Chondrocyte (in vitro differentiated cells): ENCODE data around the gene LCE3A. TPM values are rescaled to one million over a fixed set of nuclear protein-coding genes. Genes with fewer than 3 reads are reported as not detected.

Source experiments
- DNase-seq: peaks from one replicate; pipeline ENCODE4 v3.0.0; 2021; ENCODE audit warnings: mixed read lengths, low spot score
- H3K27ac Mint-ChIP-seq: one replicate; pipeline ENCODE4 v1.8.0; 2021; ENCODE audit warnings: mild to moderate bottlenecking, moderate library complexity, mixed read lengths; ENCODE audit not compliant: unreplicated experiment
- H3K27me3 Mint-ChIP-seq: 2 replicates; pipeline ENCODE4 v1.8.0; 2021; ENCODE audit warnings: low read depth, mixed read lengths
- H3K36me3 Mint-ChIP-seq: 2 replicates; pipeline ENCODE4 v1.8.0; 2021; ENCODE audit warnings: low read depth, mixed read lengths
- H3K4me1 Mint-ChIP-seq: 2 replicates; pipeline ENCODE4 v1.8.0; 2021; ENCODE audit warnings: low read depth, mild to moderate bottlenecking, mixed read lengths
- H3K4me3 Mint-ChIP-seq: one replicate; pipeline ENCODE4 v1.8.0; 2021; ENCODE audit warnings: mild to moderate bottlenecking, moderate library complexity, mixed read lengths; ENCODE audit not compliant: unreplicated experiment
- H3K9me3 Mint-ChIP-seq: 2 replicates; pipeline ENCODE4 v1.8.0; 2021; ENCODE audit warnings: low read depth, mixed read lengths
- CTCF ChIP-seq: fragments of 200-600 bp; sonication (generic); IDR thresholded peaks from 2 replicates; pipeline ENCODE4 v1.5.0; 2021; ENCODE audit warnings: antibody characterized with exemption, mild to moderate bottlenecking, moderate library complexity
- total RNA-seq: library from RNA; stranded (reverse); gene quantifications from 3 replicates; pipeline ENCODE4 v1.2.1, GENCODE V29; 2021

Gene LCE3A
- total RNA-seq, 1 donor from 2014 or later = not detected

GRCh38 chr1:152640351-152640750, 17.4 kb upstream of the LCE3A start:
- Mint-ChIP-seq H3K9me3 (peaks cover 31% of the 10 kb centered on the region), H3K36me3 (no peaks in the 10 kb centered on the region), H3K4me3 (no peak overlapping the region)

GRCh38 chr1:152630596-152630995, 7.7 kb upstream of the LCE3A start:
- TF ChIP-seq CTCF = no peak
- no peak for DNase-seq
- Mint-ChIP-seq H3K9me3 (peaks cover 66% of the 10 kb centered on the region), H3K27me3 (no peaks in the 10 kb centered on the region), H3K27ac (no peak overlapping the region), H3K36me3 (no peaks in the 10 kb centered on the region), H3K4me3 (no peak overlapping the region), H3K4me1 (no peaks in the 10 kb centered on the region)

More at GRCh38 chr1:152640351-152640750, 17.4 kb upstream of the LCE3A start:
- Mint-ChIP-seq H3K4me1 (no peaks in the 10 kb centered on the region), H3K27ac (no peak overlapping the region), H3K27me3 (no peaks in the 10 kb centered on the region)
- no peak for DNase-seq
- TF ChIP-seq CTCF = no peak

GRCh38 chr1:152626744-152627143, 3.8 kb upstream of the LCE3A start:
- Mint-ChIP-seq H3K27ac (no peak overlapping the region), H3K36me3 (no peaks in the 10 kb centered on the region), H3K27me3 (no peaks in the 10 kb centered on the region), H3K9me3 (peaks cover 60% of the 10 kb centered on the region), H3K4me3 (no peak overlapping the region), H3K4me1 (no peaks in the 10 kb centered on the region)
- no peak for TF ChIP-seq CTCF
- no peak for DNase-seq

- no peak overlapping the region for H3K27ac Mint-ChIP-seq
- TF ChIP-seq CTCF = no peak
- H3K4me1 Mint-ChIP-seq = no peaks in the 10 kb centered on the region
- H3K4me3 Mint-ChIP-seq = no peak overlapping the region
- H3K9me3 Mint-ChIP-seq = peaks cover 76% of the 10 kb centered on the region
- no peak for DNase-seq
- H3K36me3 Mint-ChIP-seq = peaks cover 4% of the 10 kb centered on the region
- H3K27me3 Mint-ChIP-seq = no peaks in the 10 kb centered on the region
Observed at GRCh38 chr1:152623203-152623844, 421 bp upstream of the LCE3A start.

GRCh38 chr1:152621993-152622392, 910 bp downstream of the LCE3A start:
- no peaks in the 10 kb centered on the region for H3K27me3 Mint-ChIP-seq
- peaks cover 4% of the 10 kb centered on the region for H3K36me3 Mint-ChIP-seq
- no peak overlapping the region for H3K27ac Mint-ChIP-seq
- TF ChIP-seq CTCF = no peak
- peaks cover 74% of the 10 kb centered on the region for H3K9me3 Mint-ChIP-seq
- no peak for DNase-seq
- no peak overlapping the region for H3K4me3 Mint-ChIP-seq
- H3K4me1 Mint-ChIP-seq = no peaks in the 10 kb centered on the region
